NCI-H2107 (cell line): ENCODE measurements around the gene ZFP1.
"Not testable (repeated sequence)": the region's sequence is repeated elsewhere in the genome, so short reads cannot be mapped to it uniquely, and the experiment has no call there.

Experiments used
- DNase-seq: peaks from one replicate; lab custom pipeline; 2025; lab: John Stamatoyannopoulos, UW

ZFP1 gene

GRCh38 chr16:75113541-75114121 is 34.7 kb upstream of the ZFP1 start:
- DNase-seq: no peak

DNA sequence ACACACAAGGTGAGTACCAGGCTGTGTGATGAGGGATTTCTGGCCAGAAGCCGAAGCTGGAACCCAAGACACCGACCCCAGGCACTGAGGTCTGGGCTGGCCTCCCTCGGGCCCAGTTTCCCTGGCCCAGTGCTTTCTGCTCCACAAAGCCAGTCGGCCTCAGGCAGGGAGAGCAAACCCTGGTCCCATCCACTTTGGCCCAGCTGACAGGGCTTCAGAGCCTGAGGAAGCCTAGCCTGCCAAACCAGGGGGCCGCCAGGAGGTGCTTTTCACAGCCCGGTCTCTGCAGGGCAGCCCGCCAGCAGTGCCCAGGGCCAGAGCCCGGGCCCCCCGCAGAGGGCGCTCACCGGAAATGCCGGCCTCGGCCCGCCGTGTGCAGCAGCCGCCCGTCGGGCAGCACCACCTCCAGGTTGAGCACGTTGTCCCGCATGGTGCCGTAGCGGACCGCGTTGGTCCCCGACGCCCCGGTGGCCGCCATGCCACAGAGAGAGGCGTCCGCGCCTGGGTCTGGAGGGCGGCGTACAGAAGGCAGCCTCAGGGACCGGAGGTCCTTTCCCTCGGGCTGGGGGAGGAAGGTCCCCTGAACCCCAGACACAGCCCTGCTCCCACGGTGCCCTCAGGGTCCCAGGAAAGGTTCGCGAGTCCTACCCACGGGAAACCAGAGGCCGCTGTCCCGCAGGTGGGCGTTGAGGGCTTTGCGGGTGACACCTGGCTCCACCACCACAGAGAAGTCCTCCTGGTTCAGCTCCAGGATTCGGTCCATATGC is 34.0 kb upstream of the ZFP1 start:
- DNase-seq: no peak

DNA sequence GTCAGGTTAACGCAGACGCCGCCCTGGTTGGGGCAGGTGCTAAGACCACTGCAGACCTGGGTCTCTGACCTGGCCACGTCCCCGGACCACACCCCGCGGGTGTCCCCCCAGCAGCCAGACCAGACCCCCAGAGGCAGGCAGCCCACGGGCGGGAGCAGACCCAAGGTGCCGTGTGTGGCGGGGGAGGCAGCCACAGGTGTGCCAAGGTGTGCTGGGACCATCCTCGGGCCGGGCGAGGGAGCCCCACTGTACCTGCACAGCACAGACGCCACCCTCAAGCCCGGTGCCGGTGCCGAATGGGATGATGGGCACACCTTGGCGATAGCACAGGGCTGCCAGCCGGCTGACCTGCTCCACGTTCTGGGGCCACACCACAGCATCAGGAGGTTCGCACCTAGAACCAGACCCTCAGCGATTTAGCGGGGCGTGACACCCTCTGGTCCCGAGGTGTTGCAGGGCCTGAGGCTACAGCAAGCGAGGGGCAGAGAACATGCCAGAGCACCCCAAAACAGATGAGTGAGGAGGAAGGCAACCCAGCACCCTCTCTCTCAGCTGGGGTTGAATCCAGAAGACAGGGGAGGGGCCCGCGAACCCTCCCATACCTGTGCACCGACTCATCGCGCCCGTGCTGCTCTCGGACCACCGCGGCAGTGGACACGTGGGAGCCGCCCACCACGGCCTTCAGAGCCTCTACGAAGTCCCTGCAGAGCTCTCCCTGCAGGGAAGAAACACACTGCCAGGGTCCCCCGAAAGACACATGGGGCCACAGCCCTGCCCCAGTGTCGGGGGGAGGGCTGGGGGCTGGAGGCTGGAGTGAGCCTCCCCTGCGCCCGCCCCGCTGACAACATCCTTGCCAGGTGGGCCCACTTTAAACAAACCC is 33.1 kb upstream of the ZFP1 start:
- DNase-seq: no peak

DNA sequence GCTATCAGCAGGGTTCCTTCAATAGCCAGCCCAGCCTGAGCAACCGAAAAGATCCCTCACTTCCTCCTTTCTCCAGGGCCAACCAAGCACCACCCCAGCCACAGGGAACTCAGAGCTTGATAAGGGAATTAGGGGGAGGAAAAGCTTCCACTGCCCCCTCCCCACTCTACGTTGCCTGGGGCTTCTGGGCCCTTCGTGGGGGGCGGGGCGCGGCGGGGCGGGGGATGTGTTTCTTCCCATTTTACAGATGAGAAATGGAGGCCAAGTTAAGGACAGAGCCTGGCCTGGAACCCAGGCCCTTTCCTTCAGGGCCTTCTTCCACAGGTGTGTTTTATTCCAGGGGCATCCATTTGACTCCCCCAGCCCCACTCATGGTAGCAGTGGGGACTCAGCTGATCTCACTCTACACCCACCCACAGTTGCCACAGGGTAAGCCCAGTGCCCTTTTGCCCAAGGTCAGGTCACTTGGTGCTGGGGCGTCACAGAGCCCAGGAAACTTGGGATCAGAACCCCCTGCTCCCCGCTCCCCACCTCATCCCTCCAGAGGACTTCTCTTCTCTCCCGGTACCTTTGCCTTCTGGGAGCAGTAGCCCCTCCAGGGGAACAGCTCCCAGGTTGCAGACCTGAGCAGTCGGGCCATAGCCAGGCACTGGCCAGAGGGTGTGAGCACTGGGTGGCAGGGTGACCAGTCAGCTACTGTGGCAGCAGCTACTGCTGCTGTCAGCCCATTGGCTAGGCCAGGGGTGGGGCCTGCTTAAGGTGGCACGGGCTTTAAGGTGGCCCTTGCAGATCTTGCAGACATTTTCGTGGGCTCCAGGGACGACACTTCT is 32.0 kb upstream of the ZFP1 start, which contains the start of gene LDHD:
TSS of gene LDHD (minus strand) at position 700 of the 830 bp plus-strand sequence. CDS start at position 640, 60 bp downstream.
- DNase-seq: no peak

DNA sequence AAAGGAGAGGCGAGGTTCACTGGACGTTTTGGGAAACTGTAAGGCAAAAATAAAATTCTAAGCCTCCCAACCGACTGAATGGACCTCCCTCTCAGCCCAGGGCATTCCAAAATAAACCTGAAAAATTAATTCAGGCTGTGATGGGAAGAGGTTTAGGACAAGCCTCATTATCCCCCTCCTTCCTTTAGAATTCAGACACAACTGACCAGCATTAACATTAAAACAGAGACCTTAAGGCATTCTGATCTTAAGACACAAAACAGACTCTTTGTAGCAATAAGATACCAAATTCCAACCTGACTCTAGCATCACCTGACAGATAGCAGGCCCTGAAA is 31.4 kb upstream of the ZFP1 start:
- no peak for DNase-seq

DNA sequence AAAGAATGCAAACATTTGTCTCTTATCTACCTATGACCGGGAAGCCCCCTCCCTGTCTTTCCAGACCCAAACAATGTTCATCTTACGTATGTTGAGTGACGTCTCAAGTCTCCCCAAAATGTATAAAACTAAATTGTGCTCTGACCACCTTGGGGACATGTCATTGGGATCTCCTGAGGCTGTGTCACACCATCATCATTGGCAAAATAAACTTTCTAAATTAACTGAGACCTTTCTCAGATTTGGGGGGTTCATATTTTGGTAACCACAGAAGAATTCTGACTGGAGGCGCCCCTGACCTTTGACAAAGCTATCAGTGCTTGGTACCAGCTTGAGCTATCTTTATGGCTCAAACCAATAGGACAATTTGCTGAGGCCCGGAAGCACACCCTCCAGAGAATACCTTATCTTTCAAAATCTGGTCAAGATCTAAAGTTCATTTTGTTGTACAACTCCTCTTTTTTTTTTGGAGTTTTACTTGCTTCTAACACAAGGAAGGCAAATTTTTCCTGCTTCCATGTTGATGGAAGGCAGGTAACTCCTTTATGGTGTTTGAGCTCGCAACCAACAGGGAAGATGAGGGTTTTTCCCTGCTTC is 29.3 kb upstream of the ZFP1 start:
- DNase-seq: no peak

- no peak for DNase-seq
These were observed 28.1 kb upstream of the ZFP1 start for GRCh38 chr16:75120253-75120652.

DNA sequence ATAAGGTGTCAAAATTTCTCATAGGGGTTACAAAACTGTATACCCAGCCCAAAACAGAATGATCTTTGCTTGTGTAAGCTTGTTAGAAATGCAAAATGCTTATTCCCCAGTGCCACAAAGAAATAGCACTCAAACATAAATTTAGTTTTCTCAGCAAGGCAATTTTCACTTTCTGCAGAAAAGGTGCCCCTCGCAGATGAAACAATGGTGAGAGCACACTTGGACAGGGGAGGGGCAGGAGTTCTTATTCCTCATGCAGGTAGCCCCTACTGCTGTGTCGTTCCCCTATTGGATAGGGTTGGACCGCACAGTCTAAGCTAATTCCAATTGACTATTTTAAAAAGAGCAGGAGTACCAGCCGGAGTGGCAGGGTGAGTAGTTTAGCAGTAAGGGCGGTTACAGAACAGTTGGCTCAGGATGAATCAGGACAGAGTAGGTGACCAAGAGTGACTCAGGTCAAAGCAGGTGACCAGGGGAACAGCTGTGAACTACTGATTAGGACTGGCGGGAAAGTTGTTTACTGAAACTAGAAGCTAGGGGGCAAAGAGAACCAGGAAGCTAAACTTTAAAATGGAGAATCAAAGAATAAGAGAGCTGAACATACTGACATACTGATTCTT is 26.3 kb upstream of the ZFP1 start:
- DNase-seq: no peak

- DNase-seq: no peak
These were observed 25.7 kb upstream of the ZFP1 start for GRCh38 chr16:75122609-75123008.

GRCh38 chr16:75127713-75128415 is 20.5 kb upstream of the ZFP1 start:
- DNase-seq: no peak

GRCh38 chr16:75129421-75130149 is 18.7 kb upstream of the ZFP1 start:
- not testable (repeated sequence) for DNase-seq

- no peak for DNase-seq
These were observed 18.1 kb upstream of the ZFP1 start for GRCh38 chr16:75130150-75130771.

GRCh38 chr16:75131081-75131480 is 17.2 kb upstream of the ZFP1 start:
- DNase-seq: no peak

DNA sequence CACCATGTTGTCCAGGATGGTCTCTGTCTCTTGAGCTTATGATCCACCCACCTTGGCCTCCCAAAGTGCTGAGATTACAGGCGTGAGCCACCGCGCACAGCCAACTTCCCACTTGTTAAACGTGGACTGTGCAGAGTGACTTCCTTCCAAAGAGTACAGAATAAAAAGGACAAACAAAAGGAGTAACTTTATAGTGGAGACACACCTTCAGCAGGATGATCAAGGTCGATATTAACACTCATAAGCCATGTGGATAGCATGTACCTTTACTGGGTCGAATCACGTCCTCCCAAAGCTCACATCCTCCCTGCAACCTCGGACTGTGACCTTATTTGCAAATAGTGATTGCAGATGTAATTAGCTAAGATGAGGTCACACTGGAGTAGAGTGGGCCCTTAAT is 10.1 kb upstream of the ZFP1 start:
- DNase-seq: no peak

DNA sequence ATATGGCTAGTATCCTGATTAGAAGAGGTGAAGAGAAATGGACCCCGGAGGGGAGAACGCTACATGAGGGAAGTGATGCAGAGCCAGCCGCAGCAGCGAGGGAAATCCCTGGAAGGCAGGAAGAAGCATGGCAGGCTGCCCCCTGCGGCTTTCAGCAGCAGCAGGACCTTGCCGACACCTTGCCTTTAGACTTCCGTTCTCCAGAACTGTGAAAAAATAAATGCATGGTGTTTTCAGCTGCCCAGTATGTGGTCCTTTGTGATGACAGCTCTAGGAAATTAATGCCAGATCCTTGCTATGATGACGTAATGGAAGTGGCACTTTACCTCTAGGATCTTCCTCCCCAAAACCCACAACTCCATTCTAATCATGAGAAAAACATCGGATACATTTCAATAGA is 9.7 kb upstream of the ZFP1 start:
- DNase-seq: peak; percentile 36

GRCh38 chr16:75139498-75139897 is 8.8 kb upstream of the ZFP1 start:
- no peak for DNase-seq

GRCh38 chr16:75143941-75144340 is 4.4 kb upstream of the ZFP1 start:
- no peak for DNase-seq

DNA sequence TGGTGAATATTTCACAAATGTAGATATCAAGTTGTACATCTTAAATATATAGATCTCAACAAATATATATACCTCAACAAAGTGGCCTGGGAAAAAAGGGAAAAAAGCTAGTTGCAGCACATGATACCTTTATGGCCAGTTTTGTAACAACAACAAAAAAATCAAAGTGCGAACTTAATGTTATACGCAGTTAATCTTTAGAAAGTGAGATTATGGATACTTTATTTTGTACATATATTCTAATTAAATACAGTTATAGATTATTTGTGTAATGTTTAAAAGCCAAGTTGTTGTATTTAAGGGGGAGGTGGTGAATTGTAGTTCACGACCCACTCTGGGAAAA is 385 bp upstream of the ZFP1 start:
- no peak for DNase-seq

- no peak for DNase-seq
These were observed 3.5 kb downstream of the ZFP1 start for GRCh38 chr16:75151798-75152197.

- no peak for DNase-seq
These were observed 4.3 kb downstream of the ZFP1 start for GRCh38 chr16:75152635-75153034.
